ENCODE results near the gene RTEL1. TPM values are rescaled to one million over a fixed set of nuclear protein-coding genes. Genes with fewer than 3 reads are reported as not detected.
A peak's percentile ranks its signal among the peaks of the same experiment; 100 is the strongest.
"Not testable (repeated sequence)": the region's sequence is repeated elsewhere in the genome, so short reads cannot be mapped to it uniquely, and the experiment has no call there.

Gene RTEL1
- total RNA-seq, 3 donors from 2014 or later (not counting 1 experiment from before 2014, with no cell fraction given) = 36.3 to 52.0 (median 40.4) TPM

- intact Hi-C loops (cut with micrococcal nuclease) = loop anchor here (5.0 kb wide), 1 partner anchor 120 kb away; the partner anchor contains the start of gene PTK6
- WGBS (ENCODE audit: insufficient coverage) = 66% methylated on average over 31 of the region's 31 CpGs
- Histone ChIP-seq H3K9me3 (ENCODE audit: control insufficient read depth, insufficient read depth, low read length) (no peaks in the 10 kb centered on the region), H3K27me3 (ENCODE audit: control insufficient read depth, insufficient read depth, low read length) (peaks cover 12% of the 10 kb centered on the region), H3K27ac (ENCODE audit: low read length) (no peak overlapping the region), H3K36me3 (ENCODE audit: control insufficient read depth, insufficient read depth, low read length) (peaks cover 3% of the 10 kb centered on the region), H3K4me3 (ENCODE audit: low read length) (peak overlapping the region; percentile 76), H3K4me1 (ENCODE audit: control insufficient read depth, insufficient read depth, low read length) (peaks cover 41% of the 10 kb centered on the region)
- Mint-ChIP-seq H3K27ac (peak overlapping the region; percentile 92 to 95), H3K36me3 (no peaks in the 10 kb centered on the region), H3K27me3 (ENCODE audit: low read depth in 2 of 2) (peaks cover 0 to 7% of the 10 kb centered on the region in 2 donors), H3K4me1 (peaks cover 22 to 31% of the 10 kb centered on the region in 2 donors), H3K4me3 (peak overlapping the region; percentile 97), H3K9me3 (no peaks in the 10 kb centered on the region)
- no peak for TF ChIP-seq CTCF (IDR thresholded peaks at IDR 0.05)
- DNase-seq = peak in 1 of 2 donors; percentile 26
- ATAC-seq = no peak
Observed at GRCh38 chr20:63657260-63657936, 714 bp upstream of the RTEL1 start.

GRCh38 chr20:63658749-63659187 is 656 bp downstream of the RTEL1 start:
- Mint-ChIP-seq H3K4me3 (peak overlapping the region; percentile 97), H3K9me3 (no peaks in the 10 kb centered on the region), H3K36me3 (no peaks in the 10 kb centered on the region), H3K27me3 (ENCODE audit: low read depth in 2 of 2) (peaks cover 0 to 6% of the 10 kb centered on the region in 2 donors), H3K4me1 (peaks cover 22 to 29% of the 10 kb centered on the region in 2 donors), H3K27ac (peak overlapping the region; percentile 92 to 95)
- no peaks in the 10 kb centered on the region for H3K9me3 ChIP-seq (ENCODE audit: control insufficient read depth, insufficient read depth, low read length)
- ATAC-seq = peak in 1 of 3 donors; percentile 15
- H3K27ac ChIP-seq (ENCODE audit: low read length) = peak overlapping the region; percentile 61
- H3K36me3 ChIP-seq (ENCODE audit: control insufficient read depth, insufficient read depth, low read length) = peaks cover 5% of the 10 kb centered on the region
- DNase-seq = no peak
- 4% methylated on average over 25 of the region's 25 CpGs for WGBS (ENCODE audit: insufficient coverage)
- intact Hi-C loops (cut with micrococcal nuclease) = loop anchor here (1.0 to 5.0 kb wide), 2 partner anchors 121 to 207 kb away; partner anchors contain the start of genes PTK6 and TPD52L2
- no peak for TF ChIP-seq CTCF (IDR thresholded peaks at IDR 0.05)
- peaks cover 12% of the 10 kb centered on the region for H3K27me3 ChIP-seq (ENCODE audit: control insufficient read depth, insufficient read depth, low read length)
- H3K4me3 ChIP-seq (ENCODE audit: low read length) = peak overlapping the region; percentile 76
- peaks cover 31% of the 10 kb centered on the region for H3K4me1 ChIP-seq (ENCODE audit: control insufficient read depth, insufficient read depth, low read length)

- Mint-ChIP-seq H3K27ac (no peak overlapping the region), H3K9me3 (no peaks in the 10 kb centered on the region), H3K27me3 (ENCODE audit: low read depth in 2 of 2) (peaks cover 0 to 3% of the 10 kb centered on the region in 2 donors), H3K4me3 (peak overlapping the region; percentile 97), H3K36me3 (no peaks in the 10 kb centered on the region), H3K4me1 (peaks cover 22 to 24% of the 10 kb centered on the region in 2 donors)
- 87% methylated on average over 13 of the region's 13 CpGs for WGBS (ENCODE audit: insufficient coverage)
- peaks cover 5% of the 10 kb centered on the region for H3K36me3 ChIP-seq (ENCODE audit: control insufficient read depth, insufficient read depth, low read length)
- H3K27me3 ChIP-seq (ENCODE audit: control insufficient read depth, insufficient read depth, low read length) = peaks cover 7% of the 10 kb centered on the region
- peaks cover 25% of the 10 kb centered on the region for H3K4me1 ChIP-seq (ENCODE audit: control insufficient read depth, insufficient read depth, low read length)
- ATAC-seq (no peak), DNase-seq (no peak)
- no peak overlapping the region for H3K27ac ChIP-seq (ENCODE audit: low read length)
- intact Hi-C loops (cut with micrococcal nuclease) = loop anchor here (5.0 kb wide), 1 partner anchor 122 kb away; the partner anchor contains the start of gene PTK6
- no peaks in the 10 kb centered on the region for H3K9me3 ChIP-seq (ENCODE audit: control insufficient read depth, insufficient read depth, low read length)
- TF ChIP-seq CTCF (IDR thresholded peaks at IDR 0.05) = no peak
- H3K4me3 ChIP-seq (ENCODE audit: low read length) = no peak overlapping the region
Observed at GRCh38 chr20:63659370-63659769, 1.3 kb downstream of the RTEL1 start.

GRCh38 chr20:63660174-63660573 is 2.1 kb downstream of the RTEL1 start:
- H3K9me3 Mint-ChIP-seq; H3K27ac Mint-ChIP-seq; H3K4me3 ChIP-seq (ENCODE audit: low read length); H3K27ac ChIP-seq (ENCODE audit: low read length); ATAC-seq; H3K36me3 ChIP-seq (ENCODE audit: control insufficient read depth, insufficient read depth, low read length); H3K36me3 Mint-ChIP-seq; H3K27me3 Mint-ChIP-seq (ENCODE audit: low read depth in 2 of 2); DNase-seq; H3K9me3 ChIP-seq (ENCODE audit: control insufficient read depth, insufficient read depth, low read length); H3K27me3 ChIP-seq (ENCODE audit: control insufficient read depth, insufficient read depth, low read length); intact Hi-C loops (cut with micrococcal nuclease): not testable (repeated sequence)
- peaks cover 20% of the 10 kb centered on the region for H3K4me1 ChIP-seq (ENCODE audit: control insufficient read depth, insufficient read depth, low read length)
- 96% methylated on average over 10 of the region's 10 CpGs for WGBS (ENCODE audit: insufficient coverage)
- Mint-ChIP-seq H3K4me1 (peaks cover 22 to 24% of the 10 kb centered on the region in 2 donors), H3K4me3 (peak overlapping the region; percentile 21)

Data from natural killer cell (primary cell).